SK-N-SH treated with all-trans-retinoic acid at 6 μM for 48 hours (cell line): ENCODE results near the gene SRGAP2B.
"Not testable (repeated sequence)": the region's sequence is repeated elsewhere in the genome, so short reads cannot be mapped to it uniquely, and the experiment has no call there.

Experiments
- ARNTL ChIP-seq: fragments of 450-650 bp; formaldehyde crosslinking; IDR thresholded peaks from 2 replicates; pipeline ENCODE4 v1.5.0; 2020; ENCODE audit warnings: low read depth, mild to moderate bottlenecking, moderate library complexity, borderline replicate concordance
- GLIS3 ChIP-seq: fragments of 250-450 bp; sonication (Bioruptor Pico); IDR thresholded peaks from 2 replicates; pipeline ENCODE4 v1.5.0; 2020; ENCODE audit warnings: mild to moderate bottlenecking, moderate library complexity
- RARB ChIP-seq: fragments of 250-450 bp; sonication (Bioruptor Pico); IDR thresholded peaks from 2 replicates; pipeline ENCODE4 v1.8.0; 2021; ENCODE audit warnings: mild to moderate bottlenecking, moderate library complexity
- ZC3H10 ChIP-seq: fragments of 250-450 bp; sonication (Bioruptor Pico); IDR thresholded peaks from 2 replicates; pipeline ENCODE4 v1.5.1; 2021; ENCODE audit warnings: mild to moderate bottlenecking, moderate library complexity
- ZFP3 ChIP-seq: fragments of 250-450 bp; sonication (Bioruptor Pico); IDR thresholded peaks from 2 replicates; pipeline ENCODE4 v1.5.0; 2020; ENCODE audit warnings: mild to moderate bottlenecking, moderate library complexity
- ZFP30 ChIP-seq: fragments of 450-650 bp; formaldehyde crosslinking; IDR thresholded peaks from 2 replicates; pipeline ENCODE4 v1.5.0; 2022; ENCODE audit warnings: mild to moderate bottlenecking, moderate library complexity

GRCh38 chr1:145041519-145041918 lies 53.6 kb downstream of the SRGAP2B start:
- not testable (repeated sequence) for TF ChIP-seq ARNTL (CRISPR knock-in tag); RARB; ZFP3 (CRISPR knock-in tag); GLIS3 (CRISPR knock-in tag); ZC3H10; ZFP30 (CRISPR knock-in tag)
